H1 (cell line): ENCODE measurements around the gene NEUROD6. TPM values are rescaled to one million over a fixed set of nuclear protein-coding genes. Genes with fewer than 3 reads are reported as not detected.

ENCODE experiments used
- CTCF ChIA-PET: fragments of 300-600 bp; sonication (Branson Sonifier 250); formaldehyde crosslinking; loops from one replicate; lab custom pipeline; 2021; ENCODE audit not compliant: partially characterized antibody; lab: Charles Lee
- POLR2A ChIA-PET: fragments of 300-600 bp; sonication (Branson Sonifier 250); formaldehyde crosslinking; loops from one replicate; lab custom pipeline; 2021; ENCODE audit warnings: inconsistent platforms; ENCODE audit not compliant: partially characterized antibody; lab: Charles Lee
- DNase-seq, 2 experiments: peaks; one replicate each; pipeline versions ENCODE4 v3.0.0 to v3.0.0-alpha.2; 2010 to 2022; ENCODE audit warnings: low spot score in 2 of 2, low read depth in 1 of 2, mixed read lengths in 1 of 2
- FAIRE-seq: peaks from 2 replicates; lab custom pipeline; 2011; peaks lifted over from hg19 to GRCh38; lab: Jason Lieb, UNC
- H2AFZ ChIP-seq: 2 replicates; pipeline ENCODE4 v1.8.1; 2012; ENCODE audit warnings: low read length, inconsistent platforms
- H2AK5ac ChIP-seq: 2 replicates; pipeline ENCODE4 v1.6.1; 2013; ENCODE audit warnings: low read depth, low read length
- H2BK120ac ChIP-seq: replicated peaks from 2 replicates; pipeline ENCODE3; 2013; ENCODE audit warnings: low read depth, low read length, inconsistent platforms
- H2BK12ac ChIP-seq: 2 replicates; pipeline ENCODE4 v1.6.1; 2013; ENCODE audit warnings: low read depth, low read length
- H2BK15ac ChIP-seq: 2 replicates; pipeline ENCODE4 v1.6.1; 2013; ENCODE audit warnings: low read length
- H2BK20ac ChIP-seq: 2 replicates; pipeline ENCODE4 v1.6.1; 2013; ENCODE audit warnings: low read length
- H2BK5ac ChIP-seq: 2 replicates; pipeline ENCODE4 v1.6.1; 2013; ENCODE audit warnings: low read depth, low read length
- H3K14ac ChIP-seq: 2 replicates; pipeline ENCODE4 v1.6.1; 2013; ENCODE audit warnings: inconsistent platforms; ENCODE audit not compliant: insufficient read length
- H3K18ac ChIP-seq: 2 replicates; pipeline ENCODE4 v1.6.1; 2013; ENCODE audit warnings: low read length; ENCODE audit errors: extremely low read depth
- H3K23ac ChIP-seq: 2 replicates; pipeline ENCODE4 v1.6.1; 2013; ENCODE audit warnings: inconsistent platforms; ENCODE audit not compliant: insufficient read length
- H3K23me2 ChIP-seq: 2 replicates; pipeline ENCODE4 v1.6.1; 2013; ENCODE audit warnings: low read depth, low read length
- H3K27ac ChIP-seq: 2 replicates; pipeline ENCODE4 v1.6.1; 2011; ENCODE audit warnings: low read depth, low read length, inconsistent platforms
- H3K27me3 ChIP-seq, 4 experiments: replicated peaks in 1 of 4; 1 replicate in 1 of 4; 2 replicates in 3 of 4; pipeline versions ENCODE4 v1.6.1 to v1.8.1; 2011 to 2013; ENCODE audit warnings: low read length in 3 of 4, mild to moderate bottlenecking in 3 of 4, inconsistent platforms in 2 of 4, mixed read lengths in 2 of 4, moderate library complexity in 1 of 4; ENCODE audit not compliant: control insufficient read depth in 3 of 4, insufficient read depth in 3 of 4; ENCODE audit errors: extremely low read depth in 1 of 4
- H3K36me3 ChIP-seq, 4 experiments: 2 replicates each; pipeline versions ENCODE4 v1.6.1 to v1.8.1; 2011 to 2013; ENCODE audit warnings: mild to moderate bottlenecking in 4 of 4, low read length in 3 of 4, moderate library complexity in 2 of 4, control low read depth in 1 of 4, inconsistent platforms in 1 of 4; ENCODE audit not compliant: insufficient read depth in 4 of 4, control insufficient read depth in 2 of 4
- H3K4ac ChIP-seq: replicated peaks from 2 replicates; pipeline ENCODE3; 2013; ENCODE audit warnings: low read length, low read depth, mixed read lengths, inconsistent platforms; ENCODE audit not compliant: insufficient read length
- H3K4me1 ChIP-seq, 4 experiments: replicated peaks in 1 of 4; 1 replicate in 1 of 4; 2 replicates in 3 of 4; pipeline versions ENCODE4 v1.6.1 to v1.8.1; 2011 to 2013; ENCODE audit warnings: low read length in 3 of 4, inconsistent platforms in 2 of 4, mixed read lengths in 1 of 4; ENCODE audit not compliant: insufficient read depth in 4 of 4, control insufficient read depth in 3 of 4
- H3K4me2 ChIP-seq, 2 experiments: 2 replicates each; pipeline versions ENCODE4 v1.6.1 to v1.8.1; 2011 to 2013; ENCODE audit warnings: low read depth in 2 of 2, low read length in 2 of 2, control low read depth in 1 of 2, inconsistent platforms in 1 of 2, mild to moderate bottlenecking in 1 of 2; ENCODE audit not compliant: insufficient read depth in 1 of 2
- H3K4me3 ChIP-seq, 4 experiments: fragments of 200-600, 300-600 bp in 1 of 4; sonication (generic), shearing (Covaris generic), sonication (Bioruptor Twin) in 1 of 4; 2 replicates each; pipeline versions ENCODE4 v1.5.1 to v1.8.1; 2011 to 2016; ENCODE audit warnings: low read length in 4 of 4, low read depth in 3 of 4, control low read depth in 2 of 4, inconsistent platforms in 2 of 4, mild to moderate bottlenecking in 2 of 4, mixed read lengths in 1 of 4, moderate library complexity in 1 of 4; ENCODE audit not compliant: insufficient read depth in 2 of 4; ENCODE audit errors: extremely low read depth in 1 of 4
- H3K56ac ChIP-seq: replicated peaks from 2 replicates; pipeline ENCODE3; 2013; ENCODE audit warnings: low read depth, mild to moderate bottlenecking, mixed read lengths, low read length, inconsistent platforms; ENCODE audit not compliant: insufficient read length
- H3K79me1 ChIP-seq: 2 replicates; pipeline ENCODE4 v1.6.1; 2013; ENCODE audit warnings: low read depth, low read length, control low read depth
- H3K79me2 ChIP-seq, 2 experiments: 2 replicates each; pipeline versions ENCODE4 v1.6.1 to v1.8.1; 2012 to 2013; ENCODE audit warnings: low read length in 2 of 2, mild to moderate bottlenecking in 2 of 2, inconsistent platforms in 1 of 2; ENCODE audit not compliant: insufficient read depth in 2 of 2, control insufficient read depth in 1 of 2
- H3K9ac ChIP-seq, 4 experiments: replicated peaks in 1 of 4; 1 replicate in 1 of 4; 2 replicates in 3 of 4; pipeline versions ENCODE4 v1.6.1 to v1.8.1; 2011 to 2013; ENCODE audit warnings: low read depth in 3 of 4, low read length in 3 of 4, control low read depth in 2 of 4, mild to moderate bottlenecking in 2 of 4, moderate library complexity in 2 of 4, inconsistent platforms in 1 of 4; ENCODE audit errors: extremely low read depth in 1 of 4
- H3K9me3 ChIP-seq, 2 experiments: 2 replicates each; pipeline versions ENCODE4 v1.6.1 to v1.8.1; 2012 to 2013; ENCODE audit warnings: mild to moderate bottlenecking in 2 of 2, moderate library complexity in 2 of 2, control low read depth in 1 of 2, inconsistent platforms in 1 of 2, low read depth in 1 of 2, low read length in 1 of 2, mixed read lengths in 1 of 2; ENCODE audit not compliant: insufficient read depth in 2 of 2
- H4K20me1 ChIP-seq, 2 experiments: replicated peaks in 1 of 2; 2 replicates each; pipeline versions ENCODE3 to v1.8.1; 2011 to 2013; ENCODE audit warnings: inconsistent platforms in 2 of 2, low read length in 2 of 2, mild to moderate bottlenecking in 1 of 2; ENCODE audit not compliant: insufficient read depth in 2 of 2, control insufficient read depth in 1 of 2
- H4K5ac ChIP-seq: 2 replicates; pipeline ENCODE4 v1.6.1; 2013; ENCODE audit warnings: low read length, low read depth, mixed read lengths, inconsistent platforms; ENCODE audit not compliant: insufficient read length
- H4K8ac ChIP-seq: 2 replicates; pipeline ENCODE4 v1.8.0; 2013; ENCODE audit warnings: mild to moderate bottlenecking, moderate library complexity, low read length, inconsistent platforms; ENCODE audit not compliant: insufficient read depth; ENCODE audit errors: extremely low read depth
- H4K91ac ChIP-seq: replicated peaks from 2 replicates; pipeline ENCODE3; 2013; ENCODE audit warnings: low read length, mixed read lengths, inconsistent platforms; ENCODE audit not compliant: insufficient read length
- ATF3 ChIP-seq: IDR thresholded peaks from 2 replicates; pipeline ENCODE4 v1.6.1; 2011; ENCODE audit warnings: low read depth, mild to moderate bottlenecking, low read length; ENCODE audit not compliant: insufficient read depth
- BACH1 ChIP-seq: IDR thresholded peaks from 2 replicates; pipeline ENCODE4 v1.6.1; 2012; ENCODE audit warnings: low read length, improper control_type of control experiment
- CBX8 ChIP-seq: fragments of 300-800, 300-1000 bp; sonication (generic); IDR thresholded peaks from 2 replicates; pipeline ENCODE4 v1.7.1; 2016; ENCODE audit warnings: low read depth, low read length, borderline replicate concordance
- CHD1 ChIP-seq: IDR thresholded peaks from 2 replicates; pipeline ENCODE4 v1.6.1; 2012; ENCODE audit warnings: low read depth, low read length, improper control_type of control experiment
- CTBP2 ChIP-seq: IDR thresholded peaks from 2 replicates; pipeline ENCODE4 v1.7.0; 2011; ENCODE audit warnings: borderline replicate concordance, mild to moderate bottlenecking, moderate library complexity, mixed read lengths, low read length; ENCODE audit not compliant: insufficient read depth, insufficient read length
- EGR1 ChIP-seq: IDR thresholded peaks from 2 replicates; pipeline ENCODE4 v1.6.1; 2011; ENCODE audit warnings: low read depth, low read length, borderline replicate concordance
- EP300 ChIP-seq, 2 experiments: IDR thresholded peaks; 1 replicate in 1 of 2; 2 replicates in 1 of 2; pipeline ENCODE4 v1.6.1; 2011 to 2012; ENCODE audit warnings: low read depth in 2 of 2, low read length in 2 of 2, mild to moderate bottlenecking in 2 of 2, borderline replicate concordance in 1 of 2, inconsistent platforms in 1 of 2, moderate library complexity in 1 of 2
- POLR2AphosphoS5 ChIP-seq: IDR thresholded peaks from 2 replicates; pipeline ENCODE4 v1.6.1; 2011; ENCODE audit warnings: low read depth, low read length
- RNF2 ChIP-seq: fragments of 200-900, 300-1000 bp; sonication (generic); IDR thresholded peaks from 2 replicates; pipeline ENCODE4 v1.7.1; 2016; ENCODE audit warnings: borderline replicate concordance, low read depth, mild to moderate bottlenecking, antibody characterized with exemption, low read length; ENCODE audit not compliant: poor library complexity, severe bottlenecking; ENCODE audit errors: missing control alignments
- RXRA ChIP-seq: IDR thresholded peaks from 2 replicates; pipeline ENCODE4 v1.6.1; 2011; ENCODE audit warnings: low read depth, mild to moderate bottlenecking, low read length, moderate library complexity; ENCODE audit not compliant: insufficient read depth
- SP1 ChIP-seq: IDR thresholded peaks from 2 replicates; pipeline ENCODE4 v1.6.1; 2011; ENCODE audit warnings: low read depth, low read length
- SUZ12 ChIP-seq: fragments of 200-600 bp; sonication (generic); IDR thresholded peaks from 2 replicates; pipeline ENCODE4 v1.6.1; 2012; ENCODE audit warnings: mild to moderate bottlenecking, inconsistent platforms, low read length, moderate library complexity, mixed read lengths
- TEAD4 ChIP-seq: IDR thresholded peaks from 2 replicates; pipeline ENCODE4 v1.6.1; 2012; ENCODE audit warnings: low read depth, low read length, inconsistent platforms, mixed read lengths
- WGBS, 2 experiments: shearing (Covaris generic) in 1 of 2; methylation state at CpG; one replicate each; pipeline versions ENCODE4 v1.1.6 to v1.1.7; 2013 to 2015; ENCODE audit warnings: low lambda C conversion rate in 2 of 2, mixed read lengths in 2 of 2, inconsistent platforms in 1 of 2, low coverage in 1 of 2, missing lambda C conversion rate in 1 of 2; ENCODE audit not compliant: insufficient replicate concordance in 2 of 2, insufficient coverage in 1 of 2, insufficient read length in 1 of 2; ENCODE audit errors: extremely low coverage in 1 of 2, missing lambda C conversion rate in 1 of 2; 5-methylcytosine and 5-hydroxymethylcytosine counted together
- polyA plus RNA-seq, 7 experiments: library from polyadenylated mRNA; depleted of rRNA in 3 of 7; stranded (reverse) in 5 of 7; unstranded in 2 of 7; fragments of >200 nt in 5 of 7; fragments of 200-250 nt in 2 of 7; gene quantifications; 1 replicate in 5 of 7; 2 replicates in 1 of 7; 4 replicates in 1 of 7; pipeline versions ENCODE4 v1.2.1 to v1.2.3, GENCODE V29; 2011 to 2013; ENCODE audit warnings: missing spikeins in 2 of 7, mixed read lengths in 2 of 7
- total RNA-seq: library from RNA; stranded (reverse); fragmentation: NEBNext Ultra II Directional; extraction: Animal tissue kit (Norgen Biotek cat#: 25700); gene quantifications from 2 replicates; pipeline ENCODE4 v1.2.1, GENCODE V29; 2021

Gene NEUROD6
- total and polyA plus RNA-seq, 2 of the 8 experiments (the other 6 are each of a cell fraction or from before 2014, with no cell fraction given) = not detected

- no peak overlapping the region for H2BK15ac ChIP-seq
- H3K14ac ChIP-seq = no peak overlapping the region
- no peaks in the 10 kb centered on the region; the same call in 1 of the 2 replicates for H3K79me1 ChIP-seq
- no peak overlapping the region for H4K8ac ChIP-seq
- H2AK5ac ChIP-seq = no peak overlapping the region
- no peak overlapping the region for H3K23ac ChIP-seq
- H4K91ac ChIP-seq = no peak overlapping the region
- POLR2A ChIA-PET = no interaction called here
- H3K9me3 ChIP-seq = no peaks in the 10 kb centered on the region
- H3K4me2 ChIP-seq = no peak overlapping the region
- no peak overlapping the region for H3K4ac ChIP-seq
- no peaks in the 10 kb centered on the region for H4K20me1 ChIP-seq
- DNase-seq = no peak
- H3K36me3 ChIP-seq = no peaks in the 10 kb centered on the region
- no peak overlapping the region for H3K27ac ChIP-seq
- no peak overlapping the region for H2BK5ac ChIP-seq
- no peak overlapping the region for H2AFZ ChIP-seq
- H3K4me3 ChIP-seq = no peak overlapping the region
- FAIRE-seq = no peak
- no peak overlapping the region for H3K56ac ChIP-seq
- no peak overlapping the region for H3K9ac ChIP-seq
- H3K18ac ChIP-seq = no peak overlapping the region
- H3K23me2 ChIP-seq = no peaks in the 10 kb centered on the region
- H3K4me1 ChIP-seq = no peaks in the 10 kb centered on the region
- no peak overlapping the region for H2BK12ac ChIP-seq
- no peak overlapping the region for H4K5ac ChIP-seq
- WGBS, 2 experiments = 85% methylated on average over 5 of the region's 5 CpGs; no CpG with 5 or more reads in 1 of the 2 experiments
- no peaks in the 10 kb centered on the region; a peak in 1 of 7 replicates for H3K27me3 ChIP-seq
- no peaks in the 10 kb centered on the region for H3K79me2 ChIP-seq
- H2BK20ac ChIP-seq = no peak overlapping the region
- CTCF ChIA-PET = interaction anchor here (0.6 to 3.1 kb wide), 6 partner anchors 8 to 229 kb away, joined by 3 to 20 read pairs (median 4); no protein-coding TSS in a partner anchor
- H2BK120ac ChIP-seq = no peak overlapping the region
- TF ChIP-seq EGR1 (no peak), SUZ12 (no peak), POLR2AphosphoS5 (no peak), ATF3 (no peak), BACH1 (no peak), CTBP2 (no peak), EP300 (IDR thresholded peaks at IDR 0.05; ENCODE audit: borderline replicate concordance in 1 of 2, low read depth in 2 of 2, low read length in 2 of 2) (no peak), RXRA (no peak), TEAD4 (no peak), SP1 (no peak), CHD1 (no peak), RNF2 (no peak), CBX8 (no peak)
These were observed 22.5 kb upstream of the NEUROD6 start for GRCh38 chr7:31363051-31363450.
